ENCODE data around the gene VSIG4.

GRCh38 chrX:66035667-66036066 lies 4.2 kb downstream of the VSIG4 start:
- TF ChIP-seq, protein P1, sequence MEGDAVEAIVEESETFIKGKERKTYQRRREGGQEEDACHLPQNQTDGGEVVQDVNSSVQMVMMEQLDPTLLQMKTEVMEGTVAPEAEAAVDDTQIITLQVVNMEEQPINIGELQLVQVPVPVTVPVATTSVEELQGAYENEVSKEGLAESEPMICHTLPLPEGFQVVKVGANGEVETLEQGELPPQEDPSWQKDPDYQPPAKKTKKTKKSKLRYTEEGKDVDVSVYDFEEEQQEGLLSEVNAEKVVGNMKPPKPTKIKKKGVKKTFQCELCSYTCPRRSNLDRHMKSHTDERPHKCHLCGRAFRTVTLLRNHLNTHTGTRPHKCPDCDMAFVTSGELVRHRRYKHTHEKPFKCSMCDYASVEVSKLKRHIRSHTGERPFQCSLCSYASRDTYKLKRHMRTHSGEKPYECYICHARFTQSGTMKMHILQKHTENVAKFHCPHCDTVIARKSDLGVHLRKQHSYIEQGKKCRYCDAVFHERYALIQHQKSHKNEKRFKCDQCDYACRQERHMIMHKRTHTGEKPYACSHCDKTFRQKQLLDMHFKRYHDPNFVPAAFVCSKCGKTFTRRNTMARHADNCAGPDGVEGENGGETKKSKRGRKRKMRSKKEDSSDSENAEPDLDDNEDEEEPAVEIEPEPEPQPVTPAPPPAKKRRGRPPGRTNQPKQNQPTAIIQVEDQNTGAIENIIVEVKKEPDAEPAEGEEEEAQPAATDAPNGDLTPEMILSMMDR (IDR thresholded peaks at IDR 0.05): no peak
- no peak for TF ChIP-seq EZH2 (IDR thresholded peaks at IDR 0.05; ENCODE audit: borderline replicate concordance, insufficient read depth, low read depth, low read length, poor library complexity, severe bottlenecking)
